Stimulated activated CD4-positive, alpha-beta T cell treated with anti-CD3 and anti-CD28 coated beads, Interleukin-15, amount 100 ng/mL, for 24 hours (primary cell): ENCODE measurements around the gene NECTIN1.
"Not testable (repeated sequence)": the region's sequence is repeated elsewhere in the genome, so short reads cannot be mapped to it uniquely, and the experiment has no call there.

Source experiments
- DNase-seq: peaks from one replicate; pipeline ENCODE4 v3.0.0-alpha.2; 2020

Gene NECTIN1

DNA sequence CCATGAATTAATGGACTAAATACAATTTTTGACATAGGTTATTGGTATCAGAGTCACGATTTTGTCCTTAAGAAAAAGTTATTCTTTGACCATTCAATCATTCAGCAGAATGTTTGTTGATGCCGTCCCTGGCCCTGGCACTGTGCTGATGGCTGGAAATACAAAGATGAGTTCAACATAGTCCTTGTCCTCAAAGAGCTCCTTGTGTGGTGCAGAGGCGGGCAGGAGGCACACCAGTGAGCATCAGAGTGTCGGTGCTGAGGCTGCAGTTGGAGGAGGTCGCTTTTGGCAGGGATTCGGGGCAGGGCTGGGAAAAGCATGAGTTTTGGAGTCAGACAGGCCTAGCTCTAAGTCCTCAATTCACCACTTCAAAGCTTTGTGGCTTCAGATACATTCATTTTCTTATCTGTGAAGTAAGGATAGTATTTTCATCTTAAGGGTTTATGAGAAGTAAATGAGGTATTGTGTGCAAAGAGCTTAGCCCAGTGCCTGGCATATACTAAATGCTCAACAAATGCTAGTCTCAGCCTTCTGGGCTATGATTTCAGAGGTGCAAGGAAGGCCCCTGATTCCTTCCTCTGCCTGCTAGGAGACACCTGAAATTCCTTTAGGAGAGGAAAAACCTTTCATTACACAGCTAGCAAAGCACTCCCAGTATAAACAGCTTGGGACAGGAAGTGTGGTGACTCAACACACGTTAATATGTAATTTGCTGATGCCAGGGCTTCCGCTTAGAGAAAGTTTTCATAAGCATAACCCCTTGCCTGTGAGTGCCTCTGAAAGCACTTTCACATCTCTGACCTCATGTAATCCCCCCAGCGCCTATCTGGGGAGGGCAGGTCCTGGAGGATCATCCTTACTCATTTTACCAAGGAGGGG is 113.8 kb downstream of the NECTIN1 start:
- DNase-seq = no peak

DNA sequence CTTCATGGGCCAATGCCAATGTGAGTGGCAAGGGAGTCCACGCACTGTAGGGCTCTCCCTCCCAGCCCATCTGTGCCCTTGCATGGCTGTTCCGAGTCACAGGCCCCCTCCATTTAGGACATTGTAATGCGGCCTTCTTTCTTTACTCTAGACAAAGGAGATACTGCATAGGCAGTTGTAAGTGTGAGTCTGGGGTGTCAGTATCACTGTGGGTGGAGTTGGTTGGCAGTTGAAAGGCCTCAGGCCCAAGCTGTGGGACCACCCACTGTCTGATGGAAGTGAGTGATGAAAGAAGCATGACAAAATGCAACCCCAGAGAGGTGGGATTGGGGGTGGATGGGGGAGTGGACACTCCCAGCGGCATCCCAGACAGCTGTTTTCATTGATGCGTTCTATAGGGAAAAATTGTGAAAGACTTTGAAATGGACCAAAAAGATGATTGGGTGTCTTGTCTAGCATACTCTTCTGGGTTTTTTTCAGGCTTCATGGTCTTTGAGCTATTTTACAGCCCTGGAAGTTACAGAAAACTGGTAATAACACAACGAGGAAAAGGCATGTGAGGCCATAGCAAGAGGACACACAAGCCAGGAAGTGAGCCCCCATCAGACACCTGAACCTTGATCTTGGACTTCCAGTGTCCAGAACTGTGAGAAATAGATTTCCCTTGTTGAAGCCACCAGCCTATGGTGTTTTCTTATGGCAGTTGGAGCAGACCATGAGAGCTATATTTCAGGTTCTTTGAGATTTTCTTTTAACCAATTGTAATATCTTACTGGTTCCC is 114.6 kb downstream of the NECTIN1 start:
- no peak for DNase-seq

DNA sequence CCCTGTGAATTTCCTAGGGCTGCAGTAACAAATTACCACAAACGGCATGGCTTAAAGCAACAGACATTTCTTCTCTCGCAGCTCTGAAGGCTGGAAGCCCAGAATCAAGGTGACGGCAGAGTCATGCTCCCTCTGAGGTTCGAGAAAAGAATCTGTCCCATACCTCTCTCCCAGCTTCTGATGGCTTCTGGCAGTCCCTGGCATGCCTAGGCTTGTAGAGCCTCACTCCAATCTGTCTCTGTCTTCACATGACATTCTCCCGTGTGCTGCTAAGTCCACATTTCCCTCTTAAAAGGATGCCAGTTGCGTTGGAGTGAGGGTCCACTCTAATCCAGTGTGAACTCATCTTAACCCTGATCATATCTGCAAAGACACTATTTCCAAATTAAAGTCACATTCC is 116.2 kb downstream of the NECTIN1 start:
- no peak for DNase-seq

DNA sequence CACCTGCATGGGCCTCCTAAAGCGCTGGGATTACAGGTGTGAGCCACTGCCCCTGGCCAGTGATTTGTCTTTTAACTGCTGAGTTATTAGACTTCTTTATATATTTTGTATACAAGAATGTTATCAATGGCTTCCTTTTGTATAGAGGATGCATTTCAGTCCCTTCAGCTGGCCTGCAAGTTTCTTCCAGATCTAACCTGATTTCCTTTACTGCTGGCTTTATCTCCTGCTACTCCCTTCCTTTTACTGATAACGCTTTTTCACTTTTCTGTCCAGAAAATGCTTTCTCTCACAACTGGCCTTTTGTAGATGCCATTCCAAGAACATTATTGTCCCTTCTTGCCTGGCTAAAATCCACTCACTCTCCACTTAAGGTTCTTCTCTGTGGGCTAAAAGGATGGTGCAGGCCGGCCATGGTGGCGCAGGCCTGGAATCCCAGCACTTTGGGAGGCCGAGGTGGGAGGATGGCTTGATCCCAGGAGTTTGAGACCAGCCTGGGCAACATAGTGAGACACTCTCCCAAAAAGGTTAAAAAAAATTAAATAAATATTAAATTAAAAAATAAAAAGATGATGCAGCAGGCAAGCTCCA is 118.1 kb downstream of the NECTIN1 start:
- DNase-seq = no peak

DNA sequence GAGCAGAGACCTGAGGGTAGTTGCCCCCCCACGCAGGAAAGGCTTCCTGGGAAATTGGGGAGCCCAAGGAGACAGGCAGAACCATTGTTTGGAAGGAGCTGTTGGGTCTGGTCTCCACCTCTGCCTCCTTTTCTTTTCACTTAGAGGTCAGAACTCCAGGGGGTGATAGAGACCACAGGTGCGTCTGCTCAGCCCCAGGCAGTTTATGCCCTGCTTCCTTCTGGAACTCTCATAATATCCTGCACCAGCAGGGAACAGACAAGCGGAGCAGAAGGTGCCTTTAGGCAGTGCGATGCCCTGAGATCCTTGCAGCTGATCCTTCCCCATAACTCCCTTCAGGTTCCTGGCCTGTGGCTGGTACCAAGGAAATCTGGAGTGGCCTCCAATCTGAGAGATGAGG is 120.2 kb downstream of the NECTIN1 start:
- DNase-seq = no peak

DNA sequence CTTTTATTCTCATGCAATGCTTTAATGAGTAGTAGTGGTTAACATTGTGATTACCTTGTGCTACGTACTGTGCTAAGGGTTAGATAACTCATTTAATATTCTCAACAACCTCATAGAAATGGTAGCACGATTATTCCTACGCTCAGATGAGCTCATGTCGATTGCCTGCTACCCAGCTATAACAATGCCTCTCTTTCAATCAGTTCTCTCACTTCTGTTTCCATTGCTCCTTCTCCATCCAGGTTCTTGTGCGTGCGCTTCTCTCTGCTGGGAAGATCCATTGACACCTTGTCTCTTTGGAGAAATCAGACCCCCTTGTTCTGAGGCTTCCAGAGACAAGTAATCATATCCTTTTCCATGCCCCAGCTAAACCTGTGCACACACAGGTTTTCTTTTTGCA is 120.8 kb downstream of the NECTIN1 start:
- no peak for DNase-seq

DNA sequence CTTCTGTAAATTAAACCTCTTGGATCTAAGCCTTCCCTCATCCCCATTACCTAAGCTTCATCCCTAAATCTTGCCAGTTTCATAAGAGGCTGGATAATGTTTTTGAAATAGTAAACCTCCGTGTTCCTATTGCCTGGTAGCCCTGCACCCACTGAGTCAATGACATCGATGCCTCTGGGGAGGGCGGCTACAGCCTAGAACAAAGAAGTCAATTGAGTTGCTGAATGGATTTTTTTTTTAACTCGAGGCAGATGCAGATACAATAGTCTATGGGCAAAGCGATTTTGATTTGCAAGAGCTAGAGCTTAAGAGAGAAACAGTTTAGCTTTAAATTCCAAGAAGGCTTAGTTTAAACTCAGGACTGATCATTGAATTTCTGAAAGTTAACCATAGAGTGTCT is 121.3 kb downstream of the NECTIN1 start:
- DNase-seq = no peak

DNA sequence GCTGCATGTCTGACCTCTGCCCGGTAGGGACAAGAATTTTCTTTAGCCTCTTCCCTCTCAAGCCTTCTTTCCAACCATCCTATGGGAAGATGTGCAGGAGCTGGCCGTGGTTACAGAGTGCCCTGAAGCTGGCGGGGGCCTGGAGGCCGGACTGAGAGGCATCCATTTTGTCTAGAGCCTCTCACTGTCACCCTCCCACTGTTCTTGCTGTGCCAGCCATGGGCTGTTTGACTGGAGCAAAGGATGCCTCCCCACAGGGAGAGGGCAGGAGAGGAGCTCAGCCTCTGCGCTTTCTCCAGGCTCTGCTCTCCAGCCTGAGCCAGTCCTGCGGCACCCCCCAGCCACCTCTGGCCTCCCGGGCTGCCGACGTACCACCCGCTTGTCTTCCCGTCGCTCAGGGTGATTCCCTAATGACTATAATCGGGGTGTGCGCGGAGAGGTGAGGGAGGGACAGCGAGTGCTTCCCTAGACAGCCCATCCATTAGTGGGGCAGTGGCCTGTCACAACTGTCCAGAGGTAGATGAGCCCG is 123.8 kb downstream of the NECTIN1 start:
- no peak for DNase-seq

DNA sequence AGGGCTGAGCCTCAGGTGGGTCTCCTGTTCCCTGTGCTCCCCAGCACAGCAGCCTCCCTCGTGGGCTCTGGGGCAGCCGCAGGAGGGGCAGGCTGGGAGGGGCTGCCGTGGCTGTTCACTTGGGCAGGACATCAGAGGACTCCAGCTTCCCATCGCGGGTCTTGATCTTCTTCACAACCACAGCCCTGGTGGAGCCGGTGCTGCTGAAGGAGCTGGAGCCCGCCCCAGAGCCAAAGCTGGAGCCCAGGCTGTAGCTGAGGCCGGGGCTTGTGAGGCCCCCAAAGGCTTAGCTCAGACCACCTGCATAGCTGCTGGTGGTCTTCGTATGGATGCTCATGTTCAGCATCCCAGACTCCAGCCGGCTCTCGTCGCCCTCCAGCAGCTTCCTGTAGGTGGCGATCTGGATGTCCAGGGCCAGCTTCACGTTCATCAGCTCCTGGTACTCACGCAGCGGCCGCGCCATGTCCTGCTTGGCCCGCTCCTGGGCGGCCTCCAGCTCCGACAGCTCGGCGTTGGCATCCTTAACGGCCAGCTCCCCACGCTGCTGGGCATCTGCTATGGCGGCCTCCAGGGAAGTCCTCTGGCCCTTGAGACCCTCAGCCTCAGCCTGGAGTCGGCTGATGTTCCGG is 126.1 kb downstream of the NECTIN1 start:
- DNase-seq = no peak

DNA sequence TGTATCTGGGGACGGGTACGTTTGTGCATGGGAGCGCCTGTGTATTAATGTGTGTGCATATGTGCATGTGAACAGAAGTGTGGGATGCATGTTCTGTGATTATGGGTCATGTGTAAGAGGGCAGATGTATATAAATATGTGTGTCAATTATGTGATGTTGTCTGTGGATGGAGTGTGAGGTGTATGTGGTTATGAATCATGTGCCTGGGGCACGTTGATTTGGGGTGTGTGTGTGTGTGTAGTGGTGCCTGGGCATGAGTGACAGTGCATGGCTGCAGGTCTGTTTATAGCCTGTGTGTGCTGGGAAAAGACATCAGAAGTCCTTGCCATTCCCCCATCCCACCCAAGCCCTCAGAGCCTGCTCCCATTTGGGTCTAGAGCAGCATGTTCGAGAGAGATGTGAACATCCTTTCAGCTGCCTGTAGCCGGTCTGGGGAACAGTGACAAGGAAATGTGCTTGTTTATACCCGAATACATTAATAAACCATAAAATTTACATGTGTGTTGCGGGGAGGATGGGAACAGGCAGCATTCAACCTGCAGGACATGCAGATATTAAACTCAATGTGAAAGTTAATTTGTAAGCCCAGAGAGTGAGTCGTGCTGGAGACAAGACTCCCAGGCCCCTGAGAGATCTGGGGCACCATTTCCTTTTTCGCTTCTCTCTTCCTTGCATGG is 129.0 kb downstream of the NECTIN1 start:
- DNase-seq = no peak

DNA sequence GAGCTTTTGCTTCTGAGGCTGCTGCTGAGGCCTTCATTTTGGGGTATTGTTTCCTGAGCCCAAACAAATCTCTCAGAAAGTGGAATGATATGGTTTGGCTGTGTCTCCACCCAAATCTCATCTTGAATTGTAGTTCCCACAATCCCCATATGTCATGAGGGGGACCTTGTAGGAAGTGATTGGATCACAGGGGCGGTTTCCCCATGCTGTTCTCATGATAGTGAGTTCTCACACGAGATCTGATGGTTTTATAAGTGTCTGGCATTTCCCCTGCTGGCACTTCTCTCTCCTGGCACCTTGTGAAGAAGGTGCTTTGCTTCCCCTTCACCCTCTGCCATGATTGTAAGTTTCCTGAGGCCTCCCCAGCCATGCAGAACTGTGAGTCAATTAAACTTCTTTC is 133.1 kb downstream of the NECTIN1 start:
- DNase-seq = not testable (repeated sequence)

DNA sequence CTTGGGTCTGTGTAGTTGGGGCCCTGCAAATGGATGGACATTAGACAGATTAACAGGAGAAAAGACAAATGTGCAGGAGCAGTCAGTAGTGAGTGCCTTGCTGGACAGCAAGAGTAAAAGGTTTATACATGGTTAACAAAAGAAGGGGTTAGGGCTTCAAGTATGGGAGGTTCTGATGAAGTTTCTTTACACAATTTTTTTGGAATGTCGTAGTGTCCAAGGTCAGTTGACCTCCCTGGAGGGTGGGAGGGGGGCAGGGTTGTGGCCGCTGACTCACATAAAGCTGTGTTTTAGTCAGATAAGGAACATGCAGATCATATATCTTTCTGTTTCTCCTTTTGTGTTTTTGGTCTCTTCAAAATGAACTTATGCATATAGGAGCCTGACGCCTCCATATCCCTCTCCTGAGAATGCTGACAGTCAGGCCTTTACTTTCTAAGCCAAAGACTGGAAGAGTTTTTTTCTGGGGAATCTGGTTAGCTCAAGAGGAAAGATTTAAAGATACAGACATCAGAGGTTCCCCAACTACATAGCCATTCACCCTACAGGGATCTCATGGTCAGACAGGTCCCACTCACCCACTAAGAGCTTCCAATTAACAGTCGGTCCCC is 134.3 kb downstream of the NECTIN1 start:
- DNase-seq = no peak

DNA sequence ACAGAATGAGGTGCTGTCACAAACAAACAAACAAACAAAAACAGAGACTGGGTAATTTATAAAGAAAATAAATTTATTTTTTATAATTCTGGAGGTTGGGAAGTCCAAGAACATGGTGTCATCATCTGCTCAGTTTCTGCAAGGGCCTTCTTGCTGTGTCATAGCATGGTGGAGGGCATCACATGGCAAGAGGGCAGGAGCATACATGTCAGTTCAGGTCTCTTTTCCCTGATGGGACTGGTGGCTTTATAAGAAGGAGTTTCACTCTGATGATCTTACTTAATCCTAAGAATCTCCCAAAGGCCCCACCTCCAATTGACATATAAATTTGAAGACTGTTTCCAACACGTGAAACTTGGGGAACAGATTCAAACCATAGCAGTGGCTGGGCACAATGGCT is 135.7 kb downstream of the NECTIN1 start:
- DNase-seq = no peak

DNA sequence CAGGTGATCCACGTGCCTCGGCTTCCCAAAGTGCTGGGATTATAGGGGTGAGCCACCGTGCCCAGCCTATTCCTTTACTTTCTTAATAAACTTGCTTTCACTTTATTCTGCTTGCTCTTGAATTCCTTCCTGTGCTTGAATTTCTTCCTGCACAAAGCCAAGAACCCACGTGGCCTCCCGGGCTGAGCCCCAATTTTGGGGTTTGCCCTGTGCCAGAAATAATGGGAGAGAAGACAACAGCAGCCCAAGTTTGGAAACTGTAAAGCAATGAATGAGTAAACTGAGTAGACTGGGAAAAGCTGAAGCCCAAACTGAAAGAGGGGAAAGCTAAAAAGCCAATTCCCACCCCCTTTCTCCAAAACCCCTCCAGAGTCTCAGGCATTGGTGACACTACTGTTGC is 136.4 kb downstream of the NECTIN1 start:
- DNase-seq = no peak

DNA sequence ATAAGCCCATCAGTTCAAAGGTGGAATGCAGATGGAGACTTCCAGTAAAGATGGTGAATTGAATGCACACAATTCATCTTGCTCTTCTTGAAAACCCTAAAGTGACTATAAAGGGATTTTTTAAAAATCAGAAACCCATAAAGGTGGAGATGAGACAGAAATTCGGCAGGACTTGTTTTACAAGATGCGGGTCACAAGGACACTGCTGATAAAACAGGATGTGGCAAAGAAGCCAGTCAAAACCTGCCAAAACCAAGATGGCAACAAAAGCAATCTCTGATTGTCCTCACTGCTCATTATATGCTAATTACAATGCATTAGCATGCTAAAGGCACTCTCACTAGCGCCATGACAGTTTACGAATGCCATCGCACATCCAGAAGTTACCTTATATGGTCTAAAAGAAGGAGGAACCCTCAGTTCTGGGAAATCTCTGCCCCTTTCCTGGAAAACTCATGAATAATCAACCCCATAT is 137.1 kb downstream of the NECTIN1 start:
- DNase-seq = no peak

DNA sequence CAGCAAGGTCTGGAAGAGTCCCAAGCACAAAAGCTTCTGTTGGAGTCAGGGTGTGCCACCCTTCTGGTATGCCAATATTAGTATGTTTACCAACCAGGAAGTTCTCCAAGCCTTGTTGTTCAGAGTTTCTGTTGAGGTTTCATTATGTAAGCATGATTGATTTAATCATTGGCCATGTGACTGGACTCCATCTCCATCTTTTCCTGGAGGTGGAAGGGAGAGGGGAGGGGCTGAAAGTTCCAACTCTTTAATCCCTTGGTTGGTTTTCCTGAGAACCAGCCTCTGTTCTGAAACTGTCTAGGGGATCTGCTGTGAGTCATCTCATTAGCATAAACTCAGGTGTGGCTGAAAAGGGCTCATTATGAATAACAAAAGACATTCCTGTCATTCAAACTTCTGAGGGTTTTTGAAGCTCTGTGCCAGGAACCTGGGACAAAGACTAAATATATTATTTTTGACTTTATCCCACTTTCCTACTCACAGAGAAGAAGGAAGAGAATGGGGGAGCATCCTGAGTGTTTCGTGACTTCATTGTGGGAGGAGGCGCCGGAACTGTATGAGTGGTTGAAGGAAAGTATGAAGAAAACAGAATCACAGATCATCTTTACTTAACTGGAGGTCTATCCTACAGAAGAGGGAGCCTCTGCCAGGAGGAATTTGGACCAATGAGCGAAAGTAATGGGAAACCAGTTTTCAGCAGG is 138.2 kb downstream of the NECTIN1 start:
- DNase-seq = no peak

DNA sequence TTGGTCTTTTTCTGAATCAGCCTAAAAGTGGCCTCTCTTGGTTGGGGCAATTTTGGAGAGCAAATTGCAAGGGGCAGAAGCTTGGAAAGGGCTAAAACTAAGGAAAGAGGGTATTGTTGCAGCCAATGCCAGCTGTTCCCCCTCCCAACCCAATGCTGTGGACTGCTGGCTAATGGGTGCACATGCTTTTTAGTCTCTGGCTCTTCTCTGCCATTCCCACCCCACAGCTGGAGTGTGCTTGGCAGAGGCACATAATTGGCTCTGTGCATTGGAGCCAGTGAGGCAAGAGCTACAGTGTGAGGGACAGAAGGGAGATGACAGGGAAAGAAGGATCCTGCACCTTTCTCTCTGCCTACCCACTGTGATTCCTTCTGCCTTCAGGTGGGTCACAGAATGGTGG is 140.0 kb downstream of the NECTIN1 start:
- DNase-seq = no peak
